HepG2 (cell line): ENCODE measurements around the gene C2orf78. TPM values are rescaled to one million over a fixed set of nuclear protein-coding genes. Genes with fewer than 3 reads are reported as not detected.

Experiments used
- AHDC1 ChIP-seq: sonication (generic); formaldehyde crosslinking; IDR thresholded peaks from 2 replicates; pipeline ENCODE4 v1.5.1; 2020; ENCODE audit warnings: mild to moderate bottlenecking, missing genetic modification reagents, borderline replicate concordance
- ARHGAP35 ChIP-seq: sonication (generic); formaldehyde crosslinking; IDR thresholded peaks from 2 replicates; pipeline ENCODE4 v1.9.0; 2022; ENCODE audit warnings: mild to moderate bottlenecking, inconsistent platforms, moderate library complexity, missing genetic modification reagents, borderline replicate concordance
- HNRNPUL1 ChIP-seq: fragments of 200-400 bp; formaldehyde crosslinking; IDR thresholded peaks from 2 replicates; pipeline ENCODE4 v1.6.1; 2017; ENCODE audit warnings: low read depth, mild to moderate bottlenecking, low read length, moderate library complexity
- ISX ChIP-seq: sonication (generic); formaldehyde crosslinking; conservative IDR thresholded peaks from 2 replicates; pipeline ENCODE4 v1.5.0; 2020; ENCODE audit warnings: missing genetic modification reagents
- KAT7 ChIP-seq: IDR thresholded peaks from 2 replicates; pipeline ENCODE4 v1.6.1; 2018; ENCODE audit warnings: borderline replicate concordance, missing compliant biosample characterization
- MYNN ChIP-seq: sonication (generic); formaldehyde crosslinking; IDR thresholded peaks from 2 replicates; pipeline ENCODE4 v1.4.0; 2020; ENCODE audit warnings: mild to moderate bottlenecking, low read depth, missing genetic modification reagents
- NR2F6 ChIP-seq, 2 experiments: IDR thresholded peaks; 2 replicates each; pipeline ENCODE4 v1.6.1; 2016; ENCODE audit warnings: antibody characterized with exemption in 1 of 2, mild to moderate bottlenecking in 1 of 2
- PAWR ChIP-seq: sonication (generic); formaldehyde crosslinking; IDR thresholded peaks from 2 replicates; pipeline ENCODE4 v1.4.0; 2020; ENCODE audit warnings: missing genetic modification reagents, mild to moderate bottlenecking, borderline replicate concordance
- PAX8 ChIP-seq: sonication (generic); formaldehyde crosslinking; IDR thresholded peaks from 2 replicates; pipeline ENCODE4 v1.8.0; 2022; ENCODE audit warnings: mild to moderate bottlenecking, missing genetic modification reagents, borderline replicate concordance
- PHF5A ChIP-seq: IDR thresholded peaks from one replicate; pipeline ENCODE4 v1.6.1; 2018; ENCODE audit warnings: low read depth, missing genetic modification reagents; ENCODE audit not compliant: unreplicated experiment
- RFXANK ChIP-seq: IDR thresholded peaks from 2 replicates; pipeline ENCODE4 v1.6.1; 2016
- SMARCE1 ChIP-seq: fragments of 450-650 bp; IDR thresholded peaks from 2 replicates; pipeline ENCODE4 v1.6.1; 2017; ENCODE audit warnings: borderline replicate concordance
- TBP ChIP-seq: sonication (generic); formaldehyde crosslinking; IDR thresholded peaks from 2 replicates; pipeline ENCODE4 v1.5.0; 2020; ENCODE audit warnings: missing genetic modification reagents
- U2AF1 ChIP-seq: fragments of 200-400 bp; formaldehyde crosslinking; optimal IDR thresholded peaks from 2 replicates; pipeline ENCODE3; 2017; ENCODE audit warnings: mild to moderate bottlenecking, low read depth, low read length
- UBTF ChIP-seq: sonication (generic); formaldehyde crosslinking; IDR thresholded peaks from 2 replicates; pipeline ENCODE4 v1.4.0; 2020; ENCODE audit warnings: mild to moderate bottlenecking, missing genetic modification reagents
- ZNF207 ChIP-seq: fragments of 450-650 bp; IDR thresholded peaks from 2 replicates; pipeline ENCODE4 v1.6.1; 2016; ENCODE audit warnings: antibody characterized with exemption, borderline replicate concordance
- ZNF615 ChIP-seq: sonication (generic); formaldehyde crosslinking; IDR thresholded peaks from 2 replicates; pipeline ENCODE4 v1.5.0; 2020; ENCODE audit warnings: mild to moderate bottlenecking, missing genetic modification reagents, borderline replicate concordance
- ZNF749 ChIP-seq: sonication (generic); formaldehyde crosslinking; IDR thresholded peaks from 2 replicates; pipeline ENCODE4 v1.8.0; 2022; ENCODE audit warnings: mild to moderate bottlenecking, missing genetic modification reagents, moderate library complexity, borderline replicate concordance
- ZNF773 ChIP-seq: sonication (generic); formaldehyde crosslinking; IDR thresholded peaks from 2 replicates; pipeline ENCODE4 v1.4.0; 2020; ENCODE audit warnings: missing genetic modification reagents, borderline replicate concordance
- ZNF850 ChIP-seq: sonication (generic); formaldehyde crosslinking; conservative IDR thresholded peaks from 2 replicates; pipeline ENCODE4 v1.9.0; 2021; ENCODE audit warnings: mild to moderate bottlenecking, missing genetic modification reagents
- polyA plus RNA-seq, 8 experiments: library from polyadenylated mRNA; depleted of rRNA in 3 of 8; stranded (reverse) in 7 of 8; unstranded in 1 of 8; fragments of >200 nt; fragmentation: Illumina TruSeq in 4 of 8; extraction: Trizol in 4 of 8; gene quantifications; 2 replicates each; pipeline versions ENCODE4 v1.2.1 to v1.2.3, GENCODE V29; 2011 to 2016; ENCODE audit warnings: low read depth in 4 of 8, missing spikeins in 1 of 8, mixed read lengths in 1 of 8; ENCODE audit not compliant: insufficient read depth in 1 of 8
- total RNA-seq, 5 experiments: library from RNA; depleted of rRNA; stranded (reverse); fragments of >200 nt; fragmentation: Illumina TruSeq; extraction: Trizol; gene quantifications; 2 replicates each; pipeline ENCODE4 v1.2.3, GENCODE V29; 2016; ENCODE audit warnings: low read depth in 1 of 5

Gene C2orf78
- total and polyA plus RNA-seq, 2 of the 13 experiments (the other 11 are each of a cell fraction or from before 2014, with no cell fraction given), result not detected

GRCh38 chr2:73736855-73737779 is 46.9 kb upstream of the C2orf78 start, which contains the start of gene TPRKB (continued):
- TF ChIP-seq AHDC1 (CRISPR knock-in tag) (0 out of 2 replicates have a peak, but pooled peaks have one; percentile 46), TBP (CRISPR knock-in tag) (no peak), ZNF749 (CRISPR knock-in tag) (peak; percentile 29; the same call in 1 of the 2 replicates), HNRNPUL1 (no peak), ZNF850 (CRISPR knock-in tag) (no peak), MYNN (CRISPR knock-in tag) (peak; percentile 68; the same call in 1 of the 2 replicates), U2AF1 (peak; percentile 92), UBTF (peak; percentile 82), SMARCE1 (no peak), ZNF207 (no peak), ZNF615 (peak; percentile 67; the same call in 1 of the 2 replicates), ARHGAP35 (CRISPR knock-in tag) (0 out of 2 replicates have a peak, but pooled peaks have one; percentile 30), RFXANK (CRISPR knock-in tag) (peak; percentile 43; the same call in 1 of the 2 replicates), NR2F6 (IDR thresholded peaks at IDR 0.05) (0 out of 2 replicates have a peak, but pooled peaks have one; percentile 17), NR2F6 (CRISPR knock-in tag; IDR thresholded peaks at IDR 0.05) (peak; percentile 67), PHF5A (CRISPR knock-in tag) (no peak), ISX (CRISPR knock-in tag) (no peak), ZNF773 (CRISPR knock-in tag) (no peak), PAWR (peak; percentile 83; the same call in 1 of the 2 replicates), KAT7 (CRISPR knock-in tag) (no peak; the same call in 1 of the 2 replicates), PAX8 (CRISPR knock-in tag) (peak; percentile 91; the same call in 1 of the 2 replicates)
